22Rv1 (cell line): Measurements from ENCODE around the gene SLC25A21.
"Not testable (repeated sequence)": the region's sequence is repeated elsewhere in the genome, so short reads cannot be mapped to it uniquely, and the experiment has no call there.

Source experiments
- H3K27ac ChIP-seq: fragments of 450-650 bp; 2 replicates; pipeline ENCODE4 v1.5.1; 2017
- CTCF ChIP-seq: fragments of 450-650 bp; IDR thresholded peaks from 2 replicates; pipeline ENCODE4 v1.5.1; 2017; ENCODE audit warnings: mild to moderate bottlenecking
- ZFX ChIP-seq: fragments of 450-650 bp; IDR thresholded peaks from 2 replicates; pipeline ENCODE4 v1.6.1; 2017; ENCODE audit warnings: antibody characterized with exemption, borderline replicate concordance

Gene SLC25A21

DNA sequence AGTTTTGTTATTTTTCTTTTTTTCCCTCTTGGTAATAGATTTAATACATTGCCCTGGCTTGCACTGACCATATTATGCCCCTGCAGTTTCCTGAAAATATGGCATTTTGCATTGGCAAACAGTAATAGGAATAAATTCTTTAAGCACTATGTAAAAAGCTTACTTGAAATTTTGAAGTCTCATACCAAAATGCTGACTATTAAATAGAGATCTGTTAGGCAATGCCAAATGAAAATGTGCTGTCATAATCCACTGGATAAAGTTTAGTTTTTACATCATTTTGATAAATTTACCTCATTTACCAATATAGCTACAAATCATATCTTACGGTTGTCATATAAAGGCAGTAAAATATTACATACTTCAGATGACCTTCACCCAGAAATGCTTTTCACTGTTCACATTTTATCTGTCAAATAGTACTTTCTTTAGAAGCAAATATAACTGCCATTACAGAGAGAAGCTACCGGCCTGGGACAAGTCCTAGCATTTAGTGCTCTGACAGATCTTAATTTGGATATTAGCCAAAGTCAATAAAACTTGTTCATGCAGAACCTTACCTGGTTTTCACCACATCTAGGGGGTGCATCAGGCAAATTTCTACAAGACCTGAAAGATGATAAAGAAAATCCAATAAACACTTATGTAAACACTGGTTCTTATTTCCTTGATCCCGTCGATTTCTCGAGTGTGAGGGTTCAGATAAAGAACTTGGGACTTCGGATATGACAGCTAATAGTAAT is 297.8 kb downstream of the SLC25A21 start:
- no peak overlapping the region for H3K27ac ChIP-seq
- TF ChIP-seq ZFX: no peak
- no peak for TF ChIP-seq CTCF

DNA sequence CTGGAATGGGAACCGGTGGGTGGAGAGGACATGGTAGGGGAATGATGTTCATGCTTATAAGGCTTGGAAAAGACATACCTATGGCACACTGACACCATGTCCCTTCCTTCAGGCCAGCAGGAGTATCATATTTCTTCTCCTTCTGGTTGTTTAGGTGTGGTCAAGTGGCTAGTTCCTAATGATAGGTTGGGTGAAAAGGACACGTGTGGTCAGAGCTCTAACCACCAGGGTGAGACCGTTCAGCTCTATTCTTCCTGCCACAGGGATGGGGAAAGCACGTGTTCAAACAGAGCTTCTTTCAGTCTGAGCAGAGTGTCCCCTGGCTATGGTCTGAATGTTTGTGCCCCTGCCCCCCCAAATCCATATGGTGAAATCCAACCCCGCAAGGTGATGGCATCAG is 301.6 kb downstream of the SLC25A21 start:
- no peak overlapping the region for H3K27ac ChIP-seq
- no peak for TF ChIP-seq ZFX

DNA sequence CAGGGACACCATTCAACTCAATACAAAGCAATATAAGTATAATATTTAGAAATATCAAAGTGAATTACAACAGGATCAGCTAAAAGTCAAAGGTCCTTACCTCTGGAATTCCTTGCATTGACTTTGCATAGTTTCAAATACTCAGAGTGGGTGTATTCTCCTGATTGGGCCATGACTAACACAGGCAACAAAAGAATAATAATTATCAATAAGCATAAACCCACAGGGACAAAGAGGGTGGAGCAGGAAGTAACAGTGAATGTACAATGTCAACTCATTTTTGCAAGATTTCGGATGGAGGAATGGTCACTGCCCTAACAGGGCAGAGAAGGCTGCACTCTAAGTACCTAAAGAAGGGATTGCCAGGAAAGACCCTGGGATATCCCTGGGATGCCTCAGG is 303.3 kb downstream of the SLC25A21 start:
- H3K27ac ChIP-seq: no peak overlapping the region
- TF ChIP-seq CTCF: no peak
- no peak for TF ChIP-seq ZFX

GRCh38 chr14:36866867-36867266 is 305.5 kb downstream of the SLC25A21 start:
- no peak overlapping the region for H3K27ac ChIP-seq
- no peak for TF ChIP-seq ZFX
- no peak for TF ChIP-seq CTCF

- TF ChIP-seq ZFX: no peak
- TF ChIP-seq CTCF: 0 out of 2 replicates have a peak, but pooled peaks have one; percentile 6
- no peak overlapping the region for H3K27ac ChIP-seq
Observed at GRCh38 chr14:36863271-36863670, 309.1 kb downstream of the SLC25A21 start.

GRCh38 chr14:36862237-36862636 is 310.2 kb downstream of the SLC25A21 start:
- not testable (repeated sequence) for H3K27ac ChIP-seq

GRCh38 chr14:36860831-36861230 is 311.6 kb downstream of the SLC25A21 start:
- TF ChIP-seq ZFX (no peak), CTCF (no peak)
- no peak overlapping the region for H3K27ac ChIP-seq

- no peak for TF ChIP-seq ZFX
- TF ChIP-seq CTCF: no peak
- H3K27ac ChIP-seq: no peak overlapping the region
Observed at GRCh38 chr14:36859119-36859518, 313.3 kb downstream of the SLC25A21 start.
